ENCODE results near the gene SUN2.

DNA sequence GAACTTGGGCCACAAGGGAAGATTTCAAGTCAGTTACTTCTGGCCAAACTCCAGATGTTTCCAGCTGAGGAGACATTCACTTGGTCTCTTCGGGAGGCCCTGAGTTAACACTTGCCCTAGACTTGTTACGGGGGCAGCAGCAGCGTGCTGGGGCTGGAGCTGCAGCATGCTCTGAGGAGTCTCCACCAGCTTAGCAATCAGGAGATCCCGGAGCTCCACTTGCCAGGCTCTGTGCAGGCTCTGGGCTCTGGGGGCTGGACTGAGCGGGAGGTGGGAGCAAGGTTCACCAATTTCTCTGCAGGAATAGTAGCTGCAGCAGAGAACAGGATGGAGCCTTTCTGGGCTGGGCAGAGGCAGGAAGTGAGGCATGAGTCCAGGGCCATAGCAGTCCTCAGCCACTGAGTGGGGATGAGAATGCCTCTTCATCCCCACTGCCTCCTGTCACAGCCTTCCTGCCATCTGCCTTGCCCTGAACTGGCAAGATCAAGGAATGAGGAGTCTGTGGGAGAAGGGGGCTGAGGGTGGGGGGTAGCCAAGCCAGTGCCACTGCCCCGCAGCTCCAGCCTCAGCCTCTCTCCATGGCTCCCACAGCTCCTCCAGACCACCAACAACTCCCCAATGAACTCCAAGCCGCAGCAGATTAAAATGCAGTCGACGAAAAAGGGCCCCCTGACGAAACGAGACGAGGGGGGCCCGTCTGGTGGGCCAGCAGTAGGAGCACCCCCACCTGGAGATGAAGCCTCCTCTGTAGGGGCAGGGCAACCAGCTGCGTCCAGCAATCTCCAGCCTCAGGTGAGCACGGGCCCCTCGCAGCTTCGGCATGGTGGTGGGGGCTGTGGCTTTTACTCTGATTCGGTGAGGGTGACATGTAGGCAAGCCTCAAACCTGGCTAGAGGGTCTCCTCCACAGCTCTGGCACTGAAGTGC is 26.7 kb downstream of the SUN2 start:
- TF ChIP-seq POLR2AphosphoS5 (IDR thresholded peaks at IDR 0.05; ENCODE audit: low read depth, low read length), result peak; percentile 35; the same call in 1 of the 2 replicates
- TF ChIP-seq POLR2A (IDR thresholded peaks at IDR 0.05; ENCODE audit: low read depth, low read length), result no peak
